Lung (tissue), 12 donors: ENCODE data around the gene CYP4F8. TPM values are rescaled to one million over a fixed set of nuclear protein-coding genes. Genes with fewer than 3 reads are reported as not detected.
A peak's percentile ranks its signal among the peaks of the same experiment; 100 is the strongest.

Experiments
- ATAC-seq: fragments of 200-7000 bp; cut with Tn5 transposase; one replicate; pipeline ENCODE4 v1.9.1; 2020; ENCODE audit warnings: moderate number of reproducible peaks; ENCODE audit not compliant: insufficient read depth, low FRiP score
- DNase-seq, 3 donors: peaks; one replicate each; pipeline ENCODE4 v3.0.0-alpha.2; 2013 to 2017
- H3K27ac ChIP-seq, 2 donors: one replicate each; pipeline ENCODE4 v1.5.1; 2013; ENCODE audit warnings: mild to moderate bottlenecking in 2 of 2, moderate library complexity in 2 of 2, control low read depth in 1 of 2, inconsistent platforms in 1 of 2, low read depth in 1 of 2, low read length in 1 of 2
- H3K27me3 ChIP-seq, 3 donors: one replicate each; pipeline ENCODE4 v1.5.1; 2013; ENCODE audit warnings: low read length in 2 of 3; ENCODE audit not compliant: control insufficient read depth in 3 of 3, insufficient read depth in 3 of 3
- H3K36me3 ChIP-seq, 4 donors: one replicate each; pipeline ENCODE4 v1.5.1; 2013; ENCODE audit warnings: low read length in 4 of 4, mild to moderate bottlenecking in 1 of 4, moderate library complexity in 1 of 4; ENCODE audit not compliant: control insufficient read depth in 4 of 4, insufficient read depth in 4 of 4
- H3K4me1 ChIP-seq, 5 donors: one replicate each; pipeline ENCODE4 v1.5.1; 2013; ENCODE audit warnings: low read length in 5 of 5, mild to moderate bottlenecking in 2 of 5, moderate library complexity in 1 of 5; ENCODE audit not compliant: control insufficient read depth in 5 of 5, insufficient read depth in 5 of 5
- H3K4me3 ChIP-seq: one replicate; pipeline ENCODE4 v1.5.1; 2013; ENCODE audit warnings: mild to moderate bottlenecking, control low read depth, moderate library complexity
- H3K9ac ChIP-seq, 2 donors: one replicate each; pipeline ENCODE4 v1.5.1; 2013; ENCODE audit warnings: low read length in 2 of 2, control low read depth in 1 of 2; ENCODE audit not compliant: insufficient read depth in 1 of 2
- H3K9me3 ChIP-seq, 4 donors: one replicate each; pipeline ENCODE4 v1.5.1; 2013; ENCODE audit warnings: low read length in 3 of 4, mild to moderate bottlenecking in 1 of 4, moderate library complexity in 1 of 4; ENCODE audit not compliant: control insufficient read depth in 4 of 4, insufficient read depth in 3 of 4
- whole genome bisulfite sequencing, 2 donors: extraction: QIAGEN DNeasy Blood & Tissue Kit; methylation state at CpG; one replicate each; pipeline ENCODE4 v1.1.7; 2013; 5-methylcytosine and 5-hydroxymethylcytosine counted together
- polyA plus RNA-seq, 2 donors: library from polyadenylated mRNA; stranded (reverse); fragments of 200-250 nt; gene quantifications; one replicate each; pipeline ENCODE4 v1.2.1, GENCODE V29; 2013
- total RNA-seq, 2 donors: library from RNA; depleted of rRNA in 1 of 2; stranded (reverse); fragments of >200 nt in 1 of 2; gene quantifications; one replicate each; pipeline ENCODE4 v1.2.1, GENCODE V29; 2014 to 2021
- TF ChIP-seq, protein P1 (sequence below): IDR thresholded peaks from 2 replicates; pipeline ENCODE4 v1.5.1; 2012; ENCODE audit warnings: mild to moderate bottlenecking; ENCODE audit errors: control extremely low read depth, extremely low read depth
- donor health status: control.
- donor health status: control.
- donor health status: Bipolar disorder and iron deficiency.
- donor health status: healthy.
- donor health status: DM: yes; HTN: yes; CAD: no.

The CYP4F8 gene
- total and polyA plus RNA-seq, 4 donors, result not detected

DNA sequence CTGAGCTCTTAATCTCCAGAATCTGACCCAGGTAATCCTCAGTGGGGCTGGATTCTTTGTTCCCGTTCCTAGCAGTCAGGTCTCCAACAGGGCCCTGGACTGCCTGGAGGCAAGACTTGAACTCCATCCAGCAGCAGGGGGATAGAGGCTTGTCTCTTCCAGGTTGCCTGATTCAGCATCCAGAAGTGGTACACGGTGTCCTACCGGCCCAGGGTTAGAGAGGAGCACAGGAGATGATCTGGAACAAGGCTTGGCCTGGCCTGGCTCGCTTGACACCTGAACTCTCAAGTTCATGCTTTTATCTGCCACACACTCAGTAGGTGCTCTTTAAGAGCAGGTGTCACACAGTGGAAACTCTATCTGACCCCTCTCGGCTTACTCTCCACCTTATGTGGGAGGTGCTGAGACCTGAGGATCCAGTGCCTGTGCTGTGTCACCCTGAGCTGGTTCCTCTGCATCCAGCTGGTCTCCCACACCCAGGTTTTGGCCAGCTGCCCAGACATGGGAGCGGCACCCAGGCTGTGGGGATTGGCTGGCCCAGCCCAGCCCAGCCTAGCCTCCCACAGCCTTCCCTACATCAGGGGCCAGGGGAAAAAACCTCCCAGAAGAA is 25.4 kb downstream of the CYP4F8 start, which contains the start of gene CYP4F3:
CYP4F3 (plus strand) TSS at position 604 of the 610 bp plus-strand sequence. CDS start 519 bp downstream, outside the sequence.
- TF ChIP-seq, protein P1, sequence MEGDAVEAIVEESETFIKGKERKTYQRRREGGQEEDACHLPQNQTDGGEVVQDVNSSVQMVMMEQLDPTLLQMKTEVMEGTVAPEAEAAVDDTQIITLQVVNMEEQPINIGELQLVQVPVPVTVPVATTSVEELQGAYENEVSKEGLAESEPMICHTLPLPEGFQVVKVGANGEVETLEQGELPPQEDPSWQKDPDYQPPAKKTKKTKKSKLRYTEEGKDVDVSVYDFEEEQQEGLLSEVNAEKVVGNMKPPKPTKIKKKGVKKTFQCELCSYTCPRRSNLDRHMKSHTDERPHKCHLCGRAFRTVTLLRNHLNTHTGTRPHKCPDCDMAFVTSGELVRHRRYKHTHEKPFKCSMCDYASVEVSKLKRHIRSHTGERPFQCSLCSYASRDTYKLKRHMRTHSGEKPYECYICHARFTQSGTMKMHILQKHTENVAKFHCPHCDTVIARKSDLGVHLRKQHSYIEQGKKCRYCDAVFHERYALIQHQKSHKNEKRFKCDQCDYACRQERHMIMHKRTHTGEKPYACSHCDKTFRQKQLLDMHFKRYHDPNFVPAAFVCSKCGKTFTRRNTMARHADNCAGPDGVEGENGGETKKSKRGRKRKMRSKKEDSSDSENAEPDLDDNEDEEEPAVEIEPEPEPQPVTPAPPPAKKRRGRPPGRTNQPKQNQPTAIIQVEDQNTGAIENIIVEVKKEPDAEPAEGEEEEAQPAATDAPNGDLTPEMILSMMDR, result no peak
- peak within 1 kb of the TSS in 1 of 2 donors; percentile 37 for H3K27ac ChIP-seq
- peaks cover 0 to 7% (median 0%) of the 10 kb centered on the region in 5 donors for H3K4me1 ChIP-seq
- H3K9me3 ChIP-seq, result peaks cover 0 to 2% (median 0%) of the 10 kb centered on the region in 4 donors
- H3K4me3 ChIP-seq, result no peak within 1 kb of the TSS
- DNase-seq (peak; percentile 1 to 32 (median 20)), ATAC-seq (peak; percentile 62)
- no peak within 1 kb of the TSS for H3K9ac ChIP-seq
- WGBS, 2 donors, result 55% methylated on average over 6 of the region's 6 CpGs
- no peaks in the 10 kb centered on the region for H3K27me3 ChIP-seq
- no peaks in the 10 kb centered on the region for H3K36me3 ChIP-seq

DNA sequence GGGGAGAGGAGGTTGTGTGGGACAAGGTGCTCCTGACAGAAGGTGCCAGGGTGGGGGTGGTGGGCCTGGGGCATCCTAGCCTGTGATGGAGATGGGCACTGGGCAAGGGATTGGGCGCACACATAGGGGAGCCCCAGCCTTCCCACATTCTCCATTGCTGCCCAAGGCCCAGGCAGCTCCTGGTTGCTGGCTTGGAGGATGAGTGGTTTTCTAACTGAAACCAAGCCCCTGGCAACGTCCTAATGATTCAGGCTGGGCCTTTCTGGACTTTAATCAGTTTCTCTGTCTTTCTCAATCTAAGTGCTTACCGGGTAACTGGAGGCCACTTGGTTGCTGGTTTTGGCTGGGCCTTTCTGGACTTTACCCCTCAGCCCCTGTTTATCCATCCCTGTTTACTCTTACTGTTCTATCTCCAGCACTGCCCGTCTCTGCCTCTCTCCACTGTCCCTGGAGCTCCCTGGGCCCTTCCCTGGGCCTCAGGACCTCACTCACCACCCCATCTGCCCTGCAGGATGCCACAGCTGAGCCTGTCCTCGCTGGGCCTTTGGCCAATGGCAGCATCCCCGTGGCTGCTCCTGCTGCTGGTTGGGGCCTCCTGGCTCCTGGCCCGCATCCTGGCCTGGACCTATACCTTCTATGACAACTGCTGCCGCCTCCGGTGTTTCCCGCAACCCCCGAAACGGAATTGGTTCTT is 26.0 kb downstream of the CYP4F8 start:
- H3K27ac ChIP-seq, result peak overlapping the region in 1 of 2 donors; percentile 37
- H3K27me3 ChIP-seq, result no peaks in the 10 kb centered on the region
- H3K4me1 ChIP-seq, result peaks cover 0 to 7% (median 0%) of the 10 kb centered on the region in 5 donors
- WGBS, 2 donors, result 69 to 73% methylated on average over 12 of the region's 12 CpGs
- H3K4me3 ChIP-seq, result no peak overlapping the region
- DNase-seq, result no peak
- H3K9ac ChIP-seq, result no peak overlapping the region
- TF ChIP-seq, protein P1, result no peak
- H3K9me3 ChIP-seq, result peaks cover 0 to 2% (median 0%) of the 10 kb centered on the region in 4 donors
- no peak for ATAC-seq
- H3K36me3 ChIP-seq, result no peaks in the 10 kb centered on the region

DNA sequence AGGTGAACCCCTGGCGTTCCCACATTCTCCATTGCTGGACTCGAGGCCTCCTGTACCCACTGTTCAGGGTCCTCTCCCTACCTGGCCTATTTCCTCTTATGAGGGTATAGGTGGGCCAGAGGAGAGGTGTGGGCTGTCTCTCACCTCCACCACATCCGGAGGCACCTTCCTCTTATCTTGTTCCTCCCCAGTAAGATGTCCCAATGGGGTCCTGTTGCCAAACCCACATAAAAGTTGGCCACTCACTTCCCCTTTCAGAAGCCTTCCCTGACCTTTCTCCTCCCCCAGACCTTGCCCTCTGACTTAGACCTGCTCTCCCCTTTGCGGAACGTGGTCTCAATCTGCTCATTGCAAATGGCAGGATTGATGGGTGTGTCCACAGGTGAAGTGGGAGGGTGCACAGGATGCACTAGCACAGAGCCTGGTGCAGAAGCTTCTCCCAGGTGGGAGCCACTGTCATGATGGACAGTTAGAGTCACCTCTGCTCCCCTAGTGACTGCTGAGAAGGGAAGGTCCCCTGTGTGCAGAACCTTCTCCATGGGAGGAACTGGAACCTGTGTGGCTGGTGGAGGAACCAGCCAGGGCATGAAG is 27.0 kb downstream of the CYP4F8 start:
- DNase-seq (no peak), ATAC-seq (no peak)
- no peak overlapping the region for H3K9ac ChIP-seq
- TF ChIP-seq, protein P1, result no peak
- whole genome bisulfite sequencing, 2 donors, result 43 to 60% methylated on average over 5 of the region's 5 CpGs
- no peak overlapping the region for H3K27ac ChIP-seq
- peaks cover 0 to 7% (median 0%) of the 10 kb centered on the region in 5 donors for H3K4me1 ChIP-seq
- H3K4me3 ChIP-seq, result no peak overlapping the region
- H3K36me3 ChIP-seq, result no peaks in the 10 kb centered on the region
- no peaks in the 10 kb centered on the region for H3K27me3 ChIP-seq
- H3K9me3 ChIP-seq, result peaks cover 0 to 8% (median 0%) of the 10 kb centered on the region in 4 donors
